ENCODE results near the gene SNED1. TPM values are rescaled to one million over a fixed set of nuclear protein-coding genes. Genes with fewer than 3 reads are reported as not detected.

SNED1 gene
- polyA plus RNA-seq, 1 donor from 2014 or later, result 0.32 TPM

DNA sequence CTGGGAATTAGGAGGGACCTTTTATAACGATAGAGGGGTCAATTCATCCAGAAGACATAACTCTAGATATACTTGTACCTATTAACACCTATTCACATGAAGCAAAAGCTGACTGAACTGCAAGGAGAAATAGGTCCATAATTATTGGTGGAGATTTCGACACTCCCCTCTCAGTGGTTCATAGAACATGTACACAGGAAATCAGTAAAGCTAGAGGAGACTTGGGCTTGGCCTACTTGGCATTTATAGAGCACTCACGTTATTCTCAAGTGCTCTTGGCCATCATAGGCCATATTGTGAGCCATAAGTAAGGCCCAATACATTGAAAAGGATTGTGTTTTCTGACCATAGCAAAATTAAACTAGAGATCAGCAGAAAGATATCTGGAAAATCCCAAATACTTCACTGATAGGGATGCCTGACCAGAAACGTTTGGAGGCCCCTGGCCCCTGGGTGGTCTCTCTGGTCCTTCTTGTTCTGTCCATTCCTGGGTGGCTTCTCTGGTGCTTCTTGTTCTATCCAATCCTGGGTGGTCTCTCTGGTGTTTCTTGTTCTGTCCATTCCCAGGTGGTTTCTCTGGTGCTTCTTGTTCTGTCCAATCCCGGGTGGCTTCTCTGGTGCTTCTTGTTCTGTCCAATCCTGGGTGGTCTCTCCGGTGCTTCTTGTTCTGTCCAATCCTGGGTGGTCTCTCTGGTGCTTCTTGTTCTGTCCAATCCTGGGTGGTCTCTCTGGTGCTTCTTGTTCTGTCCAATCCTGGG is 49.0 kb downstream of the SNED1 start:
- no peak overlapping the region for H3K4me2 ChIP-seq (ENCODE audit: low read length)
- no peak overlapping the region for H3K27ac ChIP-seq (ENCODE audit: low read length)
- H3K9me2 ChIP-seq (ENCODE audit: insufficient read depth, low read length), result no peaks in the 10 kb centered on the region
- no peak overlapping the region for H3K4me3 ChIP-seq (ENCODE audit: low read length)
- no peak for TF ChIP-seq SMC3 (conservative IDR thresholded peaks at IDR 0.05; ENCODE audit: poor library complexity)
- TF ChIP-seq EP300 (conservative IDR thresholded peaks at IDR 0.05; ENCODE audit: poor library complexity, severe bottlenecking), result no peak
- TF ChIP-seq, protein P1, sequence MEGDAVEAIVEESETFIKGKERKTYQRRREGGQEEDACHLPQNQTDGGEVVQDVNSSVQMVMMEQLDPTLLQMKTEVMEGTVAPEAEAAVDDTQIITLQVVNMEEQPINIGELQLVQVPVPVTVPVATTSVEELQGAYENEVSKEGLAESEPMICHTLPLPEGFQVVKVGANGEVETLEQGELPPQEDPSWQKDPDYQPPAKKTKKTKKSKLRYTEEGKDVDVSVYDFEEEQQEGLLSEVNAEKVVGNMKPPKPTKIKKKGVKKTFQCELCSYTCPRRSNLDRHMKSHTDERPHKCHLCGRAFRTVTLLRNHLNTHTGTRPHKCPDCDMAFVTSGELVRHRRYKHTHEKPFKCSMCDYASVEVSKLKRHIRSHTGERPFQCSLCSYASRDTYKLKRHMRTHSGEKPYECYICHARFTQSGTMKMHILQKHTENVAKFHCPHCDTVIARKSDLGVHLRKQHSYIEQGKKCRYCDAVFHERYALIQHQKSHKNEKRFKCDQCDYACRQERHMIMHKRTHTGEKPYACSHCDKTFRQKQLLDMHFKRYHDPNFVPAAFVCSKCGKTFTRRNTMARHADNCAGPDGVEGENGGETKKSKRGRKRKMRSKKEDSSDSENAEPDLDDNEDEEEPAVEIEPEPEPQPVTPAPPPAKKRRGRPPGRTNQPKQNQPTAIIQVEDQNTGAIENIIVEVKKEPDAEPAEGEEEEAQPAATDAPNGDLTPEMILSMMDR (IDR thresholded peaks at IDR 0.05; ENCODE audit: poor library complexity, severe bottlenecking), result no peak
- no peak for TF ChIP-seq RAD21 (conservative IDR thresholded peaks at IDR 0.05)
- TF ChIP-seq, protein P2, sequence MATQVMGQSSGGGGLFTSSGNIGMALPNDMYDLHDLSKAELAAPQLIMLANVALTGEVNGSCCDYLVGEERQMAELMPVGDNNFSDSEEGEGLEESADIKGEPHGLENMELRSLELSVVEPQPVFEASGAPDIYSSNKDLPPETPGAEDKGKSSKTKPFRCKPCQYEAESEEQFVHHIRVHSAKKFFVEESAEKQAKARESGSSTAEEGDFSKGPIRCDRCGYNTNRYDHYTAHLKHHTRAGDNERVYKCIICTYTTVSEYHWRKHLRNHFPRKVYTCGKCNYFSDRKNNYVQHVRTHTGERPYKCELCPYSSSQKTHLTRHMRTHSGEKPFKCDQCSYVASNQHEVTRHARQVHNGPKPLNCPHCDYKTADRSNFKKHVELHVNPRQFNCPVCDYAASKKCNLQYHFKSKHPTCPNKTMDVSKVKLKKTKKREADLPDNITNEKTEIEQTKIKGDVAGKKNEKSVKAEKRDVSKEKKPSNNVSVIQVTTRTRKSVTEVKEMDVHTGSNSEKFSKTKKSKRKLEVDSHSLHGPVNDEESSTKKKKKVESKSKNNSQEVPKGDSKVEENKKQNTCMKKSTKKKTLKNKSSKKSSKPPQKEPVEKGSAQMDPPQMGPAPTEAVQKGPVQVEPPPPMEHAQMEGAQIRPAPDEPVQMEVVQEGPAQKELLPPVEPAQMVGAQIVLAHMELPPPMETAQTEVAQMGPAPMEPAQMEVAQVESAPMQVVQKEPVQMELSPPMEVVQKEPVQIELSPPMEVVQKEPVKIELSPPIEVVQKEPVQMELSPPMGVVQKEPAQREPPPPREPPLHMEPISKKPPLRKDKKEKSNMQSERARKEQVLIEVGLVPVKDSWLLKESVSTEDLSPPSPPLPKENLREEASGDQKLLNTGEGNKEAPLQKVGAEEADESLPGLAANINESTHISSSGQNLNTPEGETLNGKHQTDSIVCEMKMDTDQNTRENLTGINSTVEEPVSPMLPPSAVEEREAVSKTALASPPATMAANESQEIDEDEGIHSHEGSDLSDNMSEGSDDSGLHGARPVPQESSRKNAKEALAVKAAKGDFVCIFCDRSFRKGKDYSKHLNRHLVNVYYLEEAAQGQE (IDR thresholded peaks at IDR 0.05; ENCODE audit: borderline replicate concordance), result no peak
- TF ChIP-seq POLR2AphosphoS5 (IDR thresholded peaks at IDR 0.05), result no peak
- no peak for TF ChIP-seq TAF1 (IDR thresholded peaks at IDR 0.05; ENCODE audit: low read depth)
- TF ChIP-seq MXI1 (conservative IDR thresholded peaks at IDR 0.05; ENCODE audit: poor library complexity, severe bottlenecking), result no peak
- TF ChIP-seq EZH2 (IDR thresholded peaks at IDR 0.05; ENCODE audit: borderline replicate concordance, insufficient read depth, low read length, poor library complexity, severe bottlenecking), result no peak
- no peaks in the 10 kb centered on the region for H4K20me1 ChIP-seq (ENCODE audit: insufficient read depth)
- H3F3A ChIP-seq (ENCODE audit: insufficient read depth, low read length, poor library complexity, severe bottlenecking), result no peaks in the 10 kb centered on the region
- H3K9me3 ChIP-seq (ENCODE audit: low read length), result no peaks in the 10 kb centered on the region
- no peak overlapping the region for H2AFZ ChIP-seq (ENCODE audit: low read depth, low read length)
- no peak overlapping the region for H3K9ac ChIP-seq (ENCODE audit: low read length)
- H3K36me3 ChIP-seq (ENCODE audit: insufficient read depth, low read length), result no peaks in the 10 kb centered on the region
- H3K79me2 ChIP-seq (replicated peaks; ENCODE audit: insufficient read depth, low read length), result no peaks in the 10 kb centered on the region
- peaks cover 26% of the 10 kb centered on the region for H3K27me3 ChIP-seq (ENCODE audit: insufficient read depth, low read depth, low read length)

- Histone ChIP-seq H3K36me3 (ENCODE audit: insufficient read depth, low read length) (no peaks in the 10 kb centered on the region), H3K9ac (ENCODE audit: low read length) (no peak overlapping the region), H3K4me2 (ENCODE audit: low read length) (no peak overlapping the region), H2AFZ (ENCODE audit: low read depth, low read length) (no peak overlapping the region), H3F3A (ENCODE audit: insufficient read depth, low read length, poor library complexity, severe bottlenecking) (no peaks in the 10 kb centered on the region), H3K4me3 (ENCODE audit: low read length) (no peak overlapping the region), H4K20me1 (ENCODE audit: insufficient read depth) (no peaks in the 10 kb centered on the region), H3K9me2 (ENCODE audit: insufficient read depth, low read length) (no peaks in the 10 kb centered on the region), H3K9me3 (ENCODE audit: low read length) (no peaks in the 10 kb centered on the region), H3K27me3 (ENCODE audit: insufficient read depth, low read depth, low read length) (peaks cover 26% of the 10 kb centered on the region), H3K79me2 (replicated peaks; ENCODE audit: insufficient read depth, low read length) (no peaks in the 10 kb centered on the region), H3K27ac (ENCODE audit: low read length) (no peak overlapping the region)
- no peak for TF ChIP-seq EP300 (conservative IDR thresholded peaks at IDR 0.05; ENCODE audit: poor library complexity, severe bottlenecking)
- no peak for TF ChIP-seq MXI1 (conservative IDR thresholded peaks at IDR 0.05; ENCODE audit: poor library complexity, severe bottlenecking)
- TF ChIP-seq RAD21 (conservative IDR thresholded peaks at IDR 0.05), result no peak
- TF ChIP-seq, protein P1 (IDR thresholded peaks at IDR 0.05; ENCODE audit: poor library complexity, severe bottlenecking), result no peak
- TF ChIP-seq, protein P2 (IDR thresholded peaks at IDR 0.05; ENCODE audit: borderline replicate concordance), result no peak
- TF ChIP-seq TAF1 (IDR thresholded peaks at IDR 0.05; ENCODE audit: low read depth), result no peak
- TF ChIP-seq EZH2 (IDR thresholded peaks at IDR 0.05; ENCODE audit: borderline replicate concordance, insufficient read depth, low read length, poor library complexity, severe bottlenecking), result no peak
- TF ChIP-seq SMC3 (conservative IDR thresholded peaks at IDR 0.05; ENCODE audit: poor library complexity), result no peak
- TF ChIP-seq POLR2AphosphoS5 (IDR thresholded peaks at IDR 0.05), result no peak
These were observed 49.9 kb downstream of the SNED1 start for GRCh38 chr2:241048149-241048948.

All from neural cell (in vitro differentiated cells).